ENCODE data around the gene GPR158.

Gene GPR158

DNA sequence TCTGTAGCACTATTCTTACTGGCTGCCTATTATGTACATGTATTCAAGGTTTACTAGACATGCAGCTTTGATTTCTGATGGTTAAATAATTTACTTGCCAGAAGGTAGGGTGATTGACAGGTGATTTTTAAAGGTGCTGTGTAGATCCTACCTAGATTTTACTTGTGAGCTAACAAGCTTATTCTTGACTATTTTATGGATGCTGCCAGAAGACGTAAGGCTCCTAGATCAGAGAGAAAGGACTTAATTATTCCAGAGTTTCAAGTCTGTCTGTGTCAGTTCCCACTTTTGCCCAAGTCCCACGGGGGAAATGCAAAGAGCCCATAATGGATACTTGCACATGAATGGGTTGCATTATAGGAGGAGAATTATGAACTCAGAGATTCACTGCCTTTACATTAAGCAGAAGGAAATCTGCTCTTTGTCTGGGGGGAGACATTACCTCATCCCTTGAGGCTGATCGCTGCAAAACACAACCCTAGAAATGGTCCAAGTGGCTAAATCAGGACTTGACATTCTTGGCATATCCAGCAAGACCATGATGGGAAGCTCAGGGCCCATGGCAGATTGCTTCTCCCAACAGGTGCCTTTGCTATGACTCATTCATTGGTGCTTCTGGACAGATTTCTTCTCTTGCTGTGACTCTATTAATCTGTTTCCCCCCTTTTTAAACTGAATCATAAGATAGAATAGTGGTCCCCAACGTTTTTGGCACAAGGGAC lies 32.1 kb downstream of the GPR158 start:
- no peak for DNase-seq (ENCODE audit: low spot score)

DNA sequence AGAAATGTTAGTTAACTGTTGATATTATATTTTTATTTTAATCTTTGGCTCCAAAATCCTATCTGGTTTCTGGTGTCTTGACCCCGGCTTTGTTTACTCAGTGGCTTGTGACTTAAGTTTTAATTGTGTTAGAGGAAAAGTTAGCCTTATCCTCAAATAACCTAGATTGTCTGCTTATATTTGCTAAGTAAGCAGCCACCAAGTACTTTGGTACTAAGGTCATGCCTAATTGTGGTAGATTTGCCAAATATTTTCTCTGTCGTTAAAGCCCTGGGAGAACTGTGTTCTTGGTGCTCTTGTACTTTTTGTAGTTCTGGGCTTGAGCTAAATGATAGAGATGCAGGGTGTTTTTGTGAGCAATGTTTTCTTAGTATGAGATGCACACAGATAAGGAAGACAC lies 34.8 kb downstream of the GPR158 start:
- DNase-seq (ENCODE audit: low spot score): no peak

DNA sequence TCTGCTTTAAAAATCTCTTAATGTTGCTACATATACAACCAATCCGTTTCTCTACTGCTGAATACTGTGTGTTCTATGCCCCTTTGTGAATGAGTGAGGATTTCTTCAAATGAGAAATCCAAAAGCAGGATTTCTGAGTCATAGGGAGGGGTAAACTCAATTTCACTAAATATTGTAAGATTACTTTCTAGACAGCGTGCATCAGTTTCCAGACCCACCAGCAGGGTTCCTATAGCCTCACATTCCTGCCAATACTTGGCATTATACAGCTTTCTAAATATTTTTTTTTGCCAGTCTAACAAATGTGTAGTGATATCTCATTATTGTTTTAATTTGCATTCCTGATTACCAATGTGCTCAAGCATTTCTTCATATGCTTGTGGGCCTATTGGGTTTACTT lies 35.5 kb downstream of the GPR158 start:
- no peak for DNase-seq (ENCODE audit: low spot score)

- DNase-seq (ENCODE audit: low spot score): no peak
Measured at GRCh38 chr10:25220156-25220555, 45.4 kb downstream of the GPR158 start.

DNA sequence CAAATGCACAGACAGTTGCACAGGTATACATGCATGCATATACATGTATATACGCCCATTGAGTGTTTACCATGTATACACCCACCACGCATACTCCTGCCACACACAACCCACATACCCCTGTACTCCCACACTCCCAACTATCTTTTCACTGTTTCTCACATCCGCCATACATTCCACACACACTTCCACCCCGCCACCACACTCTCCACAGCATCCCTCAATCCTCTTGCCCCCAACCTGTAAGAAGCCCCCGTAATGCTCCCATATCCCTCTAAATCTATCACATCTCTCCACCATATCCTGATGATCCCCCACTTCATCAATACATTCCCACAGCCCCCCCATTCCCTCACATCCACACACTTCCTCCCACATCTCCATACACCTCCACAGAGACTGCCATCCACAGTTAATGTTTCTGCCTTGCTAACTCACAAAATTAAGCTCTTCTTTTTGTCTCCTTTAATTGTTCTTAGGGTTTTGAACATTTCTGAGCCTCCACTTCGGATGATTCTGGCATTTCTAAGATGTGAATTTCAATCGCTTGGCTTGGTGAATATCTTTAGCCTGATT lies 47.4 kb downstream of the GPR158 start:
- no peak for DNase-seq (ENCODE audit: low spot score)

DNA sequence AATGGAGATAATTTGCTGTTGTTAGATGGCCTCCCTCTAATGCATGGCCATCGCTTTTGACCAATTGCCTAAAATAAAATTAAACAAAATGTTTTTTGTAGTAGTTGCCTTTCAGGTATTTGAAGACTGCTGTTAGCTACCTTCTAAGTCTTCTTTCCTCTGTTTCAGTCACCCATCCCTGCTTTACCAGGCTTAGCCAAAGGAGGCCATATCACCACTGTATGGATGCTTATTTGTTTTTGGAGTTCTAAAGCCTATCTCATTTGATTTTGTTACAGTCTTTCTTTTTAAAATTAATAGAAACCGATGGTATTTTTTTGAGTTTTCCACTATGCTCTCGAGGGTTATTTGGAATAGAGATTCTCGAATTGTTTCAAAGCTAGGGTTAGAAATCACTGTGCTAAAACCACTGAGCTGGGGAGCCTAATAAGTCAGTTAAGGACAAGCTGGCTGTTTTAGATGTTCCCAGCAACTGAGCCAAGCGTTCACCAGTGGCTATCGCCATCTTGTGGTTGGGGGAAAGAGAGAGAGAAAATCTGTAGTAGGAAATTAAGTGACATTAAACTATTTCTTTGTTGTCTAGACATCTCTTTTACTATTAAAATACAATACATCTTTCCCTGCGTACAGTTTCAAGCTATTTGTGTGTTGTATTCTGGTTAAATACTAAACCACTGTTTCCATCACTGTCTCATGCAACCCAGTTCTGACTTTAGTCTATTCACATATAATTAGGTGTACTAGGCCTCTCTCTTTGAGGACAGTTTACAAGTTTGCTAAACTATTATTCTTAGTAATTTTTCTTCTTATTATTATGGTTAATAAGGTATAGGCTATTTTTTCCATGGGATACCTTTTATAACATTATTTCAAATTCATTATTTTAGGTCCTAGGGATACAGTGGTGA lies 52.2 kb downstream of the GPR158 start:
- DNase-seq (ENCODE audit: low spot score): peak; percentile 55

GRCh38 chr10:25231751-25232150 lies 57.0 kb downstream of the GPR158 start:
- DNase-seq (ENCODE audit: low spot score): no peak

DNA sequence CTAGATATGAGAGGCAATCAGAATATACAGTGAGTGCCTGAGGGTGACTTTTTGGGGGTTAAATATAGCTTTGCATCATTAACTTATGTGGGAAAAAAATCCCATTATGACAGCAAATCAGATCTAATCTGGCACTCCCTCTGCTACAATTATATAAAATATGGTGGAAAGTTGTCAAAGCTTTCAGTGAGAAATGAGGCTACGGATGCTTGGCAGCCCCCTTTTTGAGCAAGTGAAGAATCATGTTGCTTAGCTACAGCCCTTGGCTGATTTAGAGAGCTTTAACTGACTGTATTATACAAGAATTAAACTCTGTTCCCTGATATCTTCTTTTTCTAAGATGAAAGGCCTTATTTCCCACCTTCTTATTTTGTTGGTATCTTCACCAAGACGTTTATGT lies 57.4 kb downstream of the GPR158 start:
- no peak for DNase-seq (ENCODE audit: low spot score)

- DNase-seq (ENCODE audit: low spot score): no peak
Measured at GRCh38 chr10:25245165-25245564, 70.4 kb downstream of the GPR158 start.

DNA sequence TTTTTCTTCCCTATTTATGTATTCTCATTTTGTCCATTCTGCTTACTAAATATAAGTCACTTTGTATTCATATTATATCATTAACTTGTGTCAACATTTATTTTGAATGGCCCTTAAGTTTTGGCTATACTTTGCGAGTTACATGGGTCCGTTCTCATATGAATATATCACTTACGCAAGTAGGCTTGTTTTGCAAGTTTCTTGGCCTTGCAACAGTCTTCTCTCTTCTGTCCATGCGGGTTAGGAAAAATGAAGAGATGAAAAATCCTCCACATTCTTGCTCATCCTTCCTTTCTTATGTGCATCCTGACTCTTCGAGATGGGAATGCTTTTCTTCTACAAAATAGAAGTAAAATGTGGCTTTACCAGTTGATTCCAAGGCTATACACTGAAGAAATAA lies 82.8 kb downstream of the GPR158 start:
- no peak for DNase-seq (ENCODE audit: low spot score)

DNA sequence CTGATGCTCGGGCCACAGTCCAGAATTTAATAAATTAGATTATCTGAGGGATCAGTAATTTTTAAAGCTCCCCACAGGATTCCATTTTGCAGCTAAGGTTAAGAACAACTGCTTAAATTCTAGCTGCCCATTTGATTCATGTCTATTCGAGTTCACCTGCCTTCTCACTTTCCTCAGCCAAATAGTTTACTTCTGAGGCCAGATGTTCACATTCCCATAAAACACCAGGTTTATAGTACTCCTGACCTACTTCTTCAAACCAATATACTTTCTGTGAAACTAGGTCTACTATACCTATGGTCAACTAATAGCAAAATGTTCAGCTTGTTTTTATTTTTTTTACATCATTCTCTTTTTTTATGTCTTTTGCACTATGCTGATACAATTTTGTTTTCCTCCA lies 86.3 kb downstream of the GPR158 start:
- no peak for DNase-seq (ENCODE audit: low spot score)

DNA sequence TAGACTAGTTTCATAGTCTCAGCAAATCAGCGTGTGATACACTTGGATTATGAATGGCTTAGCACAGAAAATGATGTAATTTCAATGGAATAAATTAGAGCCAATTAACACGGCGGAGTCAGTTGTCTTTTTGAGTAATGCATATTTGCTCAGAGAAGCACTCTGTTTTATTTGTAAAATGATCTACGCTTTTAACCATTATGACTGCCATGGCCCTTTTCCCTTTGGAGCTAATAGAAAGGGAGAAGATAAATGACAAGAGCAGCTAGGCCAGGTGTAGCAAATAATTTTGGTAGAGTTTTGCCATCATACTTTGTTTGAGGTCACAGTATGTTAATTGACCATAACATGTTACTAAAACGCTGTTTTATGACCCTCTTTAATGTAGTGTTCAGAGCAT lies 86.8 kb downstream of the GPR158 start:
- DNase-seq (ENCODE audit: low spot score): no peak

DNA sequence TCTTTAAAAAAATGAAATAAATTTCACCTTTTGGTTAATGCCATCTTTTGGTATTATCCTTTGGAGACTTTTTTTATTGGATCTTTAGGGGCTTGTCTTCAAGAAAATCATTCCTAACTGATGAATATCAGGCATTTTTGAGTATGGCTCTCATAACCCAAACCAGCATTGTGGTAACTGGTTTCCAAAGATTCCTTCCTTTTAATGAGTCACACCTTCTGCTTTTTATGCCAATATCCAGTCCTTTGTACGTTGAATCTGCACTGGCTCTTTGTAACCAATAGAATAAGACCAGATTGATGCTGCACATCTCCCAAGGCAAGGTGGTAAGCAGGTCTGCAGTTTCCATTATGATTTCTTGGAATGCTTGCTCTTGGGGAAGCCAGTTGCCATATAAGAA lies 89.1 kb downstream of the GPR158 start:
- no peak for DNase-seq (ENCODE audit: low spot score)

DNA sequence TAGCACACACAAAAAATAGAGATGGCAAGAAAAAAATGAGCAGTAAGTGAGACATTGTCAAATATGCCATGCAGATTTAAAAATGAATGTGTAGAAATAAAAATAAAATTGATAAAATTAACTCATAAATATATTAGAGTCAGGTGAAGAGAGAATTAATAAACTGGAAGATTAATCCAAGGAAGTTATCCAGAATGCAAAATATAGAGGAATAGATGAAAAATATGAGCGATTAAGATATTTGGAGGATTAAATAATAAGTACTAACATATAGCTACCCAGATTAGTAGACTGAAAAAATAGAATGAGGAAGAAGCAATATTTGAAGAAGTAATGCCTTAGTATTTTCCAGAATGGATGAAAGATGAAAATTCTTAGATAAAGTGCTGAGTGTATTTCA lies 103.4 kb downstream of the GPR158 start:
- no peak for DNase-seq (ENCODE audit: low spot score)

DNA sequence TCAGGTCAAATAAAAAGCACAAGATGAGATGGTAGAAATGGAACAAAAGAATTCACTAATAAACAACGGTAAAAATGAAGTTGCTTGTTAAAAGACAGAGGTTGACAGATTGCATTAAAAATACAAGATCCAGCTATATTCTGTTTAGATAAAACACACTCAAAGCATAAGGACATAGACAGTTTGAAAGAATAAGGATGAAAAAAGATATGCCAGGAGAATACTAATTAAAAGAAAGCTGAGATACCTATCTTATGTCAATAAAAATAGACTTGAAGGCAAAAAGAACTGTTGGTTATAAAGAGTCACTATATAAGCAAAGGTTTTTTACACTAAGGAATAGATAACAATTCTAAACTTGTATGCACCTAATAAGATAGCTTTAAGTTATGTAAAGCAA lies 105.3 kb downstream of the GPR158 start:
- DNase-seq (ENCODE audit: low spot score): no peak

- DNase-seq (ENCODE audit: low spot score): no peak
Measured at GRCh38 chr10:25280573-25280972, 105.8 kb downstream of the GPR158 start.

- no peak for DNase-seq (ENCODE audit: low spot score)
Measured at GRCh38 chr10:25285809-25286208, 111.0 kb downstream of the GPR158 start.

GRCh38 chr10:25288181-25288580 lies 113.4 kb downstream of the GPR158 start:
- no peak for DNase-seq (ENCODE audit: low spot score)

DNA sequence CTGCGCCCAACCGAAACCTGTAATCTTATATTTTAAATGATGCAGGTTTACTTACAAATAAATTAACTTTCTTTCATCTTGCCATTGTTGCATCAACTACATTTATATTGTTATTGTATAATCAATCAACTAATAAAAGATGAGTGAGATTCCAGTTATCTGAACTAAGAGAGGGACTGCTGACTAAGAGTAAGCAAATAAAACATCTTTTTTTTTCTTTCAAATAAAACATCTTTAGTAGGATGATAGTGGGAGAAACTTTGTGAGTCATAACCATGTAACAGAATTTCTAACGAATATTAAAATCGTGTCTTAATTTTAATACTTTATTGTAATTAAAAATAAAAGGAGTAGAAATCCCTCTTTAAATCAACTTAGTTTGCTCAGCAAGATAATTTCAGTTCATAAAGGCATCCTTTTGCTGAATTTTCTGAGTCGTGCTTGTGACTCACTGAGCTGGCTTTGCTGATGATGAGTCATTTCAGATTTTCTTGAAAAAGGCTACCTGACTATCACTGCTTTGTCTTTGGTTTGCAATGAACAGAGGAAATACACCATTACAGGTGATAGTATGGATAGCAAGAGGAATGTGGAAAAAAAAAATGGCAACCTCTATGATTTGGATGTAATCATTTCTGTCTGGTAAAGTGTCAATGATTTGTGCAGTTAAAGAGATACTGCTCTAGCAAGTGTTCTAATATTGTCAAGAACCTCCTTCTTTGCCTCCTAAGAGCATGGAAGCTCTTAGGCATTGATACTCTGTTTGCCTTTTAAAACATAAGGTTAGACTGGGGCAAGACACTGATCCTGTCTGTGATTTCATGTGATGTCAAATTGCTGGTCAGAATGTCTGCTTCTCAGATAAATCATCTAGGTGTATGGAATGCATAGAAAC lies 119.5 kb downstream of the GPR158 start:
- no peak for DNase-seq (ENCODE audit: low spot score)

GRCh38 chr10:25296324-25296723 lies 121.5 kb downstream of the GPR158 start:
- DNase-seq (ENCODE audit: low spot score): no peak

GRCh38 chr10:25297466-25297865 lies 122.7 kb downstream of the GPR158 start:
- DNase-seq (ENCODE audit: low spot score): no peak

DNA sequence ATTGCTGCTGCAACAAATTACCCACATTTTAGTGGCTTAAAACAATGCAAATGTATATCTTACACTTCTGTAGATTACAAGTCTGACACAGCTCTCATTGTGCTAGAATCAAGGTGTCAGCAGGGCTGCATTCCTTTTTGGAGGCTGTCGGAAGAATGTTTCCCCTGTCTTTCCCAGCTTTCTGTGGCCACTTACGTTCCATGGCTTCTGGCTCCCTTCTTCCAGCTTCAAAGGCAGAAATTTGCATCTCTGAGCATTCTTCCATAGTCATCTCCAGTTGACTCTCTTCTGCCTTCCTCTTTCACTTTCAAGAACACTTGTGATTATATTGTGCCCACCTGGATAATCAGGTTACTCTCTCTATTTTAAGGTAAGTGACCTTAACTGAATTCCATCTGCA lies 125.3 kb downstream of the GPR158 start:
- no peak for DNase-seq (ENCODE audit: low spot score)
